ELR (cell line): Measurements from ENCODE around the gene VCAN.

Experiments used
- DNase-seq: peaks from one replicate; pipeline ENCODE4 v3.0.0-alpha.2; 2015; ENCODE audit warnings: low read depth

Gene VCAN

DNA sequence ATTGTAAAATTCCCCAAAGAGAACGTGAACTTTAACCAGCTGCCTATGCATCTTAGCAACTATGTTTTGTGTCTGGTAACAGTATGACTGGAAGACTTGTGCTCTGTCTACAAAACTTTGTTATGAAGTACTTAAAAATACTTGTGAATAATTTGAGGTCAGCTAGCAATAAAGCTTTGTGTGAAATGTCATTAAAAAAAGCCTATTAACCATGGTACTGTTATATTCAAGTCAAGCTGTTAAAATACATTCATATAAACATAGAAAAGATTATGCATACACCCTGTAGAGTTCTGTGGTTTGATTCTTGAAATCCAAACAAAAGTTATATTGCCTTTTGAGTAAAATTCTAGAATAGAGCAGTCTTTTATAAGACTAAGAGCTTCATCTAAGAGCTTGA lies 60.1 kb downstream of the VCAN start:
- no peak for DNase-seq

DNA sequence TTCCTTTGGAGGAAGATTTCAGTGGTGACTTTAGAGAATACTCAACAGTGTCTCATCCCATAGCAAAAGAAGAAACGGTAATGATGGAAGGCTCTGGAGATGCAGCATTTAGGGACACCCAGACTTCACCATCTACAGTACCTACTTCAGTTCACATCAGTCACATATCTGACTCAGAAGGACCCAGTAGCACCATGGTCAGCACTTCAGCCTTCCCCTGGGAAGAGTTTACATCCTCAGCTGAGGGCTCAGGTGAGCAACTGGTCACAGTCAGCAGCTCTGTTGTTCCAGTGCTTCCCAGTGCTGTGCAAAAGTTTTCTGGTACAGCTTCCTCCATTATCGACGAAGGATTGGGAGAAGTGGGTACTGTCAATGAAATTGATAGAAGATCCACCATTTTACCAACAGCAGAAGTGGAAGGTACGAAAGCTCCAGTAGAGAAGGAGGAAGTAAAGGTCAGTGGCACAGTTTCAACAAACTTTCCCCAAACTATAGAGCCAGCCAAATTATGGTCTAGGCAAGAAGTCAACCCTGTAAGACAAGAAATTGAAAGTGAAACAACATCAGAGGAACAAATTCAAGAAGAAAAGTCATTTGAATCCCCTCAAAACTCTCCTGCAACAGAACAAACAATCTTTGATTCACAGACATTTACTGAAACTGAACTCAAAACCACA lies 67.4 kb downstream of the VCAN start:
- no peak for DNase-seq

DNA sequence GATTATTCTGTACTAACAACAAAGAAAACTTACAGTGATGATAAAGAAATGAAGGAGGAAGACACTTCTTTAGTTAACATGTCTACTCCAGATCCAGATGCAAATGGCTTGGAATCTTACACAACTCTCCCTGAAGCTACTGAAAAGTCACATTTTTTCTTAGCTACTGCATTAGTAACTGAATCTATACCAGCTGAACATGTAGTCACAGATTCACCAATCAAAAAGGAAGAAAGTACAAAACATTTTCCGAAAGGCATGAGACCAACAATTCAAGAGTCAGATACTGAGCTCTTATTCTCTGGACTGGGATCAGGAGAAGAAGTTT lies 67.9 kb downstream of the VCAN start:
- DNase-seq: no peak

- DNase-seq: no peak
Measured at GRCh38 chr5:83540105-83540504, 68.6 kb downstream of the VCAN start.

DNA sequence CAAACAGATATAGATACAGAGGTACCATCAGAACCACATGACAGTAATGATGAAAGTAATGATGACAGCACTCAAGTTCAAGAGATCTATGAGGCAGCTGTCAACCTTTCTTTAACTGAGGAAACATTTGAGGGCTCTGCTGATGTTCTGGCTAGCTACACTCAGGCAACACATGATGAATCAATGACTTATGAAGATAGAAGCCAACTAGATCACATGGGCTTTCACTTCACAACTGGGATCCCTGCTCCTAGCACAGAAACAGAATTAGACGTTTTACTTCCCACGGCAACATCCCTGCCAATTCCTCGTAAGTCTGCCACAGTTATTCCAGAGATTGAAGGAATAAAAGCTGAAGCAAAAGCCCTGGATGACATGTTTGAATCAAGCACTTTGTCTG lies 69.2 kb downstream of the VCAN start:
- no peak for DNase-seq

DNA sequence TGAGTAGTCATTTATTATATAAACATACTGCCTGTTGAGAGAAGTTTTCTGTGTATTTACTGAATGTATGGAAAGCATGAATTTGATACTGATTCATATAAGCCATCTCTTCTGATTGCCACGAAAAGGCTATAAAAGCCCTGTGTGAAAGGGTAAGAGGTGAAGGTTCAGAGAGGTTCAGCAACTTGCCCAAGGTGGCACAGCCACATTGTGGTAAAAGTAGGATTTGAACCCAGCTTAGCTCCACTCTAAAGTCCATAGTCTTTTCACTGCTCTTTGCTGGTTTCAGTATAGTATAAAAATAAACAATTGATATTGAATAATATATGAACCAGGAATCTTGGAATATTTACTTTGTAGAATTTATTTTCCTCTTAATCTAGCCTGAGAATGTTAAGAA lies 71.3 kb downstream of the VCAN start:
- DNase-seq: no peak

GRCh38 chr5:83543898-83544297 lies 72.4 kb downstream of the VCAN start:
- DNase-seq: no peak

DNA sequence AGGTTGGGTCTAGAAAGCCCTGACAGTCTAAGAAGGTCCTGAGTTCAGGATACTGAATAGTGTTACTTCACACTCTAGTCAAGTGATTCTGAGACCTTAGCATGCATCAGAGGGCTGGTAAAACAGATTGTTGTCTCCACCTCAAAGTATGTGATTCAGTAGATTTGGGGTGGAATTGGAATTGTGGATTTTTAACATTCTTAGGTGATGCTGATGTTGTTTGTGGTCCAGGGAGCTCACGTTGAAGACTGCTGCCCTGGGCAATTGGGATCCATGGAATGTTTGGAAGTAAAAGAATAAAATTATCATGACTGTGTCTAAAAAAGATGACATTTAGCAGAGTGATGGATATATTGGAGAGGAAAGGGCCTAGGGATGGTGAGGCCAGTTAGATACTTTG lies 75.6 kb downstream of the VCAN start:
- DNase-seq: no peak

- no peak for DNase-seq
Measured at GRCh38 chr5:83547889-83548288, 76.3 kb downstream of the VCAN start.

DNA sequence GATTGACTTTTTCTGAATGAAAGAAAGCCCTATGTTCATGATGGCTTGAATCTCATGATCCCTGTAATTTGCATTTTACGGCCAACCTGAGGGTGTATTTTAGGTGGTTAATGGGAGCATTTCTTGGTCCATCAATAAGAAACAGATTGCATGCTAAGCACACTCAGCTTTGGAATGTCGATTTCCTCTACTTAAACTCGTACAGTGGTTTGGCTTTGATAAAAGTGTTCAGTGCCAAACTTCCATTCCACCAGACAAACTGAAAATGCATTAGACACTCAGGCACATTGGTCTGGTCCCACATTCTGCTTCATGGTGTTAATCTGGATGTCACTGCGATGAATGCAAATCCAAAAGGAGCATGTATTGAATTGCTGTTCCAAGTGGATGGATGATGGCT lies 77.0 kb downstream of the VCAN start:
- DNase-seq: no peak

GRCh38 chr5:83549076-83549475 lies 77.5 kb downstream of the VCAN start:
- no peak for DNase-seq

DNA sequence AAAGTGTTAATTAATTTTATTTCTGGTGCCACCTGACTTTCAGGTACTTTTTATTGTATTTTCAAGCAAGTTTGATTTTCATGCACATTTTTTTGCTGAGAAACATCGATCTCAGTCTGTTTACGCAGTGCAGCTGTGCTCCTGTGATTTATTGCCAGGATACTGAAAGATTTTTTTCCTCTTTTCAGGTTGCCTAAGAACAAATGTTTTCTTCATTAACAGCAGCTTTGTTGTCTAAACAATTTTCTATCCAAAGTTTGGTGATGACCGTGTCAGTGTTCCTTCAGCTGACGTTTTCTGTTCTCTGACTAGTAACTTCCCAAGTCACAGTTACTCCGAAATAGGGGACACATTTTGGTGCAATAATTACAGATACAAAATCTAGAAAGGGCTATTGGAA lies 78.1 kb downstream of the VCAN start:
- no peak for DNase-seq

- DNase-seq: peak; percentile 25
Measured at GRCh38 chr5:83551821-83552220, 80.3 kb downstream of the VCAN start.

- DNase-seq: no peak
Measured at GRCh38 chr5:83552275-83552674, 80.7 kb downstream of the VCAN start.

DNA sequence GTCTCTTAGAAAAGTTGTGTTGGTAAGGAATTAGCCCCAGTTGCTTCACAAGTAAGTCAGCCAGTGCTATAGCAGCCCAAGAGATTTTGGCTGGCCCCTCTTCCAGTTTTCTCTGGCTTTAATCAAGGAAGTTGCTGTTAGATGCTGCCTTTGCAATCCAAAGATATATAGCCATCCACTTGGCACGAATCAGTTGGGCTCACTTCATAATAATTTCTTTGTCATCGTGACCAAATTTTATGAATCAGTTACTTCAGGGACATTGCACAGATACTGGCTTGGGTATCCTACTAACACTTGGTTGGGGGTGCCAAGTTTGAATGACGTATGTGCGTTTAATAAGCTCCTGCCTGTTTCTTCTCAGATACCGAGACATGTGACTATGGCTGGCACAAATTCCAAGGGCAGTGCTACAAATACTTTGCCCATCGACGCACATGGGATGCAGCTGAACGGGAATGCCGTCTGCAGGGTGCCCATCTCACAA lies 81.5 kb downstream of the VCAN start:
- no peak for DNase-seq

DNA sequence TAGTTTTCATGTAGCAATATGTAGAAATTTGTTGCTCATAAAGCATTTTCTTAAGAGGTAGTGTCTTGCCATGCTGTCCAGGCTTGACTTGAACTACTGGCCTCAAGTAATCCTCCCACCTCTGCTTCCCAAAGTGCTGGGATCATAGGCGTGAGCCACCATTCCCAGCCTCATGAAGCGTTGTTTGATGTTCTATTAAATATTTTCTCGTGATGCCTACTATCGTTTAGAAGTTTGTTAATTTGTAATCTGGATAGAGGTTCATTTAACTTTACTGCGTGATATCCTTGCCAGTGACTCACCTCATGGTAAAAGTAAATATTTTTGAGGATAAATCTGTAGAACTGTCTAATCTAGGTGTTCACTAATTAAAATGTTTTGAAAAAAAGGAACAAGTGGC lies 82.6 kb downstream of the VCAN start:
- DNase-seq: no peak

- DNase-seq: peak; percentile 24
Measured at GRCh38 chr5:83554686-83555085, 83.1 kb downstream of the VCAN start.

DNA sequence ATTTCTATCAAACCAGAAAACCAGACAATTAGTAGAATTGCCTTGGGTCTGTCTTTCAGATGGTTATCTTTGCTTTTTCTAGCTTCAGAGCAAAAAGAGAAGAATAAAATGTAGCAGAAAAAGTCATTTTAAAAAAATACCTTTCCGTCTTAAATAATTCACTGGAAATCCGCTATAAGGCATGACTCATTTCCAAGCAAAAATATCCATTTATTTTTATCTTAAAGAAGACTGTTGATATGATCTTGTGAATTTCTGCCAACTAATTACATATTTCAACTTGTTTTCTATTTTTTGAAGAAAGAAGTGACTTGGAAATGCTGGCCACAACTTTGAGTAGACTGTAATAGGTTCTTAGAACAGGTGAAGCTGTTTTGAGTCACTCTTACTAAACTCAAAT lies 83.7 kb downstream of the VCAN start:
- no peak for DNase-seq

- no peak for DNase-seq
Measured at GRCh38 chr5:83556190-83556589, 84.6 kb downstream of the VCAN start.

DNA sequence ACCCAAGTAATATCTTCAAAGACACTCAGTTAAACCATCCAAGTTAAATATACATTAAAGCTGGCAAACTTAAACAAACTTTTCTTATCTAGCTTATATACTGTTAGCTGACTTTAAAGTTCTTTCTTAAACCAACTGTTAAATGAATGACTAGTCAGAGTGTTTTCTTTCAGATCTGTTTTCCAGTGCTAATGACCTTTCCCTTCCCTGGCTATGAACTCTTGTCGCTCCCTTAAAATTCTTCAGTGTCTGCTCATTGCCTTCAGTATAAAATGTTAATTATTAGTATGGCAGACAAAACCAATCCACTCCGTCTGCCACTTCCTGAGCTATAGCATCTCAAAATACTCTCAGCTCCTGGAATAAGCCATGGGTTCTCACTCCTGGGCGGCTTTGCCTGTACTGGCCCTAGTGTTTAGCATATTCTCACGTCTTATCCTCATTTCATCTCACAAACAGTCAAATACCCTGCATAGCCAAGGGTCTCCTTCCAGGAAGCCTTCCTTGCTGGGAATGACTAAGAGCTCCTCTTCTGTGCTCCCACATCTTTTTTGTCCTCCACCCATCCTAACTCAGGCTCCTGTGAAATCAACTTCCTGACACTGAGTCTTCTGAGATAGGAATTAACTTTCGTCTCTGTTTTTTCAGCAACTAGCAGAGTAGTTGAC lies 87.7 kb downstream of the VCAN start:
- no peak for DNase-seq

DNA sequence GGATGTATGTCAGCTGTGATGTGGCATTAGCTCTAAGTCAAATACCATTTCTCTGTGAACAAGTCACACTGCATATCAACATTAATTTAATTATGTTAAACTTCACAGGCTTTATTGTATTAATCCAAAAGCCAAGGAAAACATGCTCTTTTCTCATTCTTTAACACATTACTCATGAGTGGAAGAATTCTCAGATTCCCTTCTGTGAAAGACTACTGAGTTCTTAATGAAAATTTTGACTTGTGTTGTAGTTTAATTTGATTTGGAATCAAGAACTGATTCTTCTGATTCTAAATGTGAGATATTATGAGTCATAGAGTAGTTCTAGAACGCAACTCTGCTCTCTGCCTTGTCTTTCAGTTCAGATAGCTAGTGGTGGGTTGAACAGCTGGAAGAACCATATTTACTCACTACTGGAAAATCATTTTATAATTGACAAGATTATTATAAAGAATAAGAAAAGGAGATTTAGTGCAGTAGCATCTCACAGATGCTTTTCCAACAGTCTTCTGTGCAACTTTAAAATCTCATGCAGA lies 90.6 kb downstream of the VCAN start:
- DNase-seq: no peak

- DNase-seq: no peak
Measured at GRCh38 chr5:83562791-83563557, 91.4 kb downstream of the VCAN start.

DNA sequence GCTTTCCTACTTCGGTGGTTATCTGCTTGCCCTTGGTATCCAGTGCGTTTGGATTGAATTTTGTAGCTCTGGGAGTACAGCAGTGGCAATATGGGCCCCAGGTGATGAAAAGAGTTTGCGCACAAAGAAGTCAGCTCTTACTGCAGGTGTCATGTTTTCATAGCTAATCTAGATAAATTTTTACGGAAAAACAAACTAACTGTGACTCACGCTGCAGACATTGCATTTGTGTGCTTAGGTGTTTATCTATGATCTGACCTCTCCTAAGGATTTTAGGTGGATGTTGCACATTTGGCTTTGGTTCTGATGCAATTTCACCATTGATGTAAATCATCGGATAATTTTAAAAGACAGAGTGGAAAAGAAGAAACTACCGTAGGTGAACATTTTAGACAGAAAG lies 92.1 kb downstream of the VCAN start:
- DNase-seq: no peak
